H1 (cell line): Measurements from ENCODE around the gene KANSL1L. TPM values are rescaled to one million over a fixed set of nuclear protein-coding genes. Genes with fewer than 3 reads are reported as not detected.

ENCODE experiments used
- CTCF ChIA-PET: fragments of 300-600 bp; sonication (Branson Sonifier 250); formaldehyde crosslinking; loops from one replicate; lab custom pipeline; 2021; ENCODE audit not compliant: partially characterized antibody; lab: Charles Lee
- POLR2A ChIA-PET: fragments of 300-600 bp; sonication (Branson Sonifier 250); formaldehyde crosslinking; loops from one replicate; lab custom pipeline; 2021; ENCODE audit warnings: inconsistent platforms; ENCODE audit not compliant: partially characterized antibody; lab: Charles Lee
- DNase-seq, 2 experiments: peaks; one replicate each; pipeline versions ENCODE4 v3.0.0 to v3.0.0-alpha.2; 2010 to 2022; ENCODE audit warnings: low spot score in 2 of 2, low read depth in 1 of 2, mixed read lengths in 1 of 2
- FAIRE-seq: peaks from 2 replicates; lab custom pipeline; 2011; peaks lifted over from hg19 to GRCh38; lab: Jason Lieb, UNC
- H2AFZ ChIP-seq: 2 replicates; pipeline ENCODE4 v1.8.1; 2012; ENCODE audit warnings: low read length, inconsistent platforms
- H2AK5ac ChIP-seq: 2 replicates; pipeline ENCODE4 v1.6.1; 2013; ENCODE audit warnings: low read depth, low read length
- H2BK120ac ChIP-seq: replicated peaks from 2 replicates; pipeline ENCODE3; 2013; ENCODE audit warnings: low read depth, low read length, inconsistent platforms
- H2BK12ac ChIP-seq: 2 replicates; pipeline ENCODE4 v1.6.1; 2013; ENCODE audit warnings: low read depth, low read length
- H2BK15ac ChIP-seq: 2 replicates; pipeline ENCODE4 v1.6.1; 2013; ENCODE audit warnings: low read length
- H2BK20ac ChIP-seq: 2 replicates; pipeline ENCODE4 v1.6.1; 2013; ENCODE audit warnings: low read length
- H2BK5ac ChIP-seq: 2 replicates; pipeline ENCODE4 v1.6.1; 2013; ENCODE audit warnings: low read depth, low read length
- H3K14ac ChIP-seq: 2 replicates; pipeline ENCODE4 v1.6.1; 2013; ENCODE audit warnings: inconsistent platforms; ENCODE audit not compliant: insufficient read length
- H3K18ac ChIP-seq: 2 replicates; pipeline ENCODE4 v1.6.1; 2013; ENCODE audit warnings: low read length; ENCODE audit errors: extremely low read depth
- H3K23ac ChIP-seq: 2 replicates; pipeline ENCODE4 v1.6.1; 2013; ENCODE audit warnings: inconsistent platforms; ENCODE audit not compliant: insufficient read length
- H3K23me2 ChIP-seq: 2 replicates; pipeline ENCODE4 v1.6.1; 2013; ENCODE audit warnings: low read depth, low read length
- H3K27ac ChIP-seq: 2 replicates; pipeline ENCODE4 v1.6.1; 2011; ENCODE audit warnings: low read depth, low read length, inconsistent platforms
- H3K27me3 ChIP-seq, 4 experiments: replicated peaks in 1 of 4; 1 replicate in 1 of 4; 2 replicates in 3 of 4; pipeline versions ENCODE4 v1.6.1 to v1.8.1; 2011 to 2013; ENCODE audit warnings: low read length in 3 of 4, mild to moderate bottlenecking in 3 of 4, inconsistent platforms in 2 of 4, mixed read lengths in 2 of 4, moderate library complexity in 1 of 4; ENCODE audit not compliant: control insufficient read depth in 3 of 4, insufficient read depth in 3 of 4; ENCODE audit errors: extremely low read depth in 1 of 4
- H3K36me3 ChIP-seq, 4 experiments: 2 replicates each; pipeline versions ENCODE4 v1.6.1 to v1.8.1; 2011 to 2013; ENCODE audit warnings: mild to moderate bottlenecking in 4 of 4, low read length in 3 of 4, moderate library complexity in 2 of 4, control low read depth in 1 of 4, inconsistent platforms in 1 of 4; ENCODE audit not compliant: insufficient read depth in 4 of 4, control insufficient read depth in 2 of 4
- H3K4ac ChIP-seq: replicated peaks from 2 replicates; pipeline ENCODE3; 2013; ENCODE audit warnings: low read length, low read depth, mixed read lengths, inconsistent platforms; ENCODE audit not compliant: insufficient read length
- H3K4me1 ChIP-seq, 4 experiments: replicated peaks in 1 of 4; 1 replicate in 1 of 4; 2 replicates in 3 of 4; pipeline versions ENCODE4 v1.6.1 to v1.8.1; 2011 to 2013; ENCODE audit warnings: low read length in 3 of 4, inconsistent platforms in 2 of 4, mixed read lengths in 1 of 4; ENCODE audit not compliant: insufficient read depth in 4 of 4, control insufficient read depth in 3 of 4
- H3K4me2 ChIP-seq, 2 experiments: 2 replicates each; pipeline versions ENCODE4 v1.6.1 to v1.8.1; 2011 to 2013; ENCODE audit warnings: low read depth in 2 of 2, low read length in 2 of 2, control low read depth in 1 of 2, inconsistent platforms in 1 of 2, mild to moderate bottlenecking in 1 of 2; ENCODE audit not compliant: insufficient read depth in 1 of 2
- H3K4me3 ChIP-seq, 4 experiments: fragments of 200-600, 300-600 bp in 1 of 4; sonication (generic), shearing (Covaris generic), sonication (Bioruptor Twin) in 1 of 4; 2 replicates each; pipeline versions ENCODE4 v1.5.1 to v1.8.1; 2011 to 2016; ENCODE audit warnings: low read length in 4 of 4, low read depth in 3 of 4, control low read depth in 2 of 4, inconsistent platforms in 2 of 4, mild to moderate bottlenecking in 2 of 4, mixed read lengths in 1 of 4, moderate library complexity in 1 of 4; ENCODE audit not compliant: insufficient read depth in 2 of 4; ENCODE audit errors: extremely low read depth in 1 of 4
- H3K56ac ChIP-seq: replicated peaks from 2 replicates; pipeline ENCODE3; 2013; ENCODE audit warnings: low read depth, mild to moderate bottlenecking, mixed read lengths, low read length, inconsistent platforms; ENCODE audit not compliant: insufficient read length
- H3K79me1 ChIP-seq: 2 replicates; pipeline ENCODE4 v1.6.1; 2013; ENCODE audit warnings: low read depth, low read length, control low read depth
- H3K79me2 ChIP-seq, 2 experiments: 2 replicates each; pipeline versions ENCODE4 v1.6.1 to v1.8.1; 2012 to 2013; ENCODE audit warnings: low read length in 2 of 2, mild to moderate bottlenecking in 2 of 2, inconsistent platforms in 1 of 2; ENCODE audit not compliant: insufficient read depth in 2 of 2, control insufficient read depth in 1 of 2
- H3K9ac ChIP-seq, 4 experiments: replicated peaks in 1 of 4; 1 replicate in 1 of 4; 2 replicates in 3 of 4; pipeline versions ENCODE4 v1.6.1 to v1.8.1; 2011 to 2013; ENCODE audit warnings: low read depth in 3 of 4, low read length in 3 of 4, control low read depth in 2 of 4, mild to moderate bottlenecking in 2 of 4, moderate library complexity in 2 of 4, inconsistent platforms in 1 of 4; ENCODE audit errors: extremely low read depth in 1 of 4
- H3K9me3 ChIP-seq, 2 experiments: 2 replicates each; pipeline versions ENCODE4 v1.6.1 to v1.8.1; 2012 to 2013; ENCODE audit warnings: mild to moderate bottlenecking in 2 of 2, moderate library complexity in 2 of 2, control low read depth in 1 of 2, inconsistent platforms in 1 of 2, low read depth in 1 of 2, low read length in 1 of 2, mixed read lengths in 1 of 2; ENCODE audit not compliant: insufficient read depth in 2 of 2
- H4K20me1 ChIP-seq, 2 experiments: replicated peaks in 1 of 2; 2 replicates each; pipeline versions ENCODE3 to v1.8.1; 2011 to 2013; ENCODE audit warnings: inconsistent platforms in 2 of 2, low read length in 2 of 2, mild to moderate bottlenecking in 1 of 2; ENCODE audit not compliant: insufficient read depth in 2 of 2, control insufficient read depth in 1 of 2
- H4K5ac ChIP-seq: 2 replicates; pipeline ENCODE4 v1.6.1; 2013; ENCODE audit warnings: low read length, low read depth, mixed read lengths, inconsistent platforms; ENCODE audit not compliant: insufficient read length
- H4K8ac ChIP-seq: 2 replicates; pipeline ENCODE4 v1.8.0; 2013; ENCODE audit warnings: mild to moderate bottlenecking, moderate library complexity, low read length, inconsistent platforms; ENCODE audit not compliant: insufficient read depth; ENCODE audit errors: extremely low read depth
- H4K91ac ChIP-seq: replicated peaks from 2 replicates; pipeline ENCODE3; 2013; ENCODE audit warnings: low read length, mixed read lengths, inconsistent platforms; ENCODE audit not compliant: insufficient read length
- KDM4A ChIP-seq: IDR thresholded peaks from one replicate; pipeline ENCODE4 v1.7.1; 2012; ENCODE audit warnings: low read depth, mild to moderate bottlenecking, moderate library complexity, low read length, inconsistent platforms; ENCODE audit not compliant: severe bottlenecking
- NRF1 ChIP-seq: IDR thresholded peaks from 2 replicates; pipeline ENCODE4 v1.6.1; 2011; ENCODE audit warnings: mild to moderate bottlenecking, low read depth, low read length, improper control_type of control experiment
- RBBP5 ChIP-seq: IDR thresholded peaks from 2 replicates; pipeline ENCODE4 v1.7.1; 2012; ENCODE audit warnings: low read depth, mild to moderate bottlenecking, inconsistent platforms, low read length, moderate library complexity, borderline replicate concordance
- SP4 ChIP-seq: IDR thresholded peaks from 2 replicates; pipeline ENCODE4 v1.6.1; 2012; ENCODE audit warnings: low read length, inconsistent platforms
- polyA plus RNA-seq, 7 experiments: library from polyadenylated mRNA; depleted of rRNA in 3 of 7; stranded (reverse) in 5 of 7; unstranded in 2 of 7; fragments of >200 nt in 5 of 7; fragments of 200-250 nt in 2 of 7; gene quantifications; 1 replicate in 5 of 7; 2 replicates in 1 of 7; 4 replicates in 1 of 7; pipeline versions ENCODE4 v1.2.1 to v1.2.3, GENCODE V29; 2011 to 2013; ENCODE audit warnings: missing spikeins in 2 of 7, mixed read lengths in 2 of 7
- total RNA-seq: library from RNA; stranded (reverse); fragmentation: NEBNext Ultra II Directional; extraction: Animal tissue kit (Norgen Biotek cat#: 25700); gene quantifications from 2 replicates; pipeline ENCODE4 v1.2.1, GENCODE V29; 2021

The KANSL1L gene
- total and polyA plus RNA-seq, 2 of the 8 experiments (the other 6 are each of a cell fraction or from before 2014, with no cell fraction given): 5.4 to 17.2 TPM

DNA sequence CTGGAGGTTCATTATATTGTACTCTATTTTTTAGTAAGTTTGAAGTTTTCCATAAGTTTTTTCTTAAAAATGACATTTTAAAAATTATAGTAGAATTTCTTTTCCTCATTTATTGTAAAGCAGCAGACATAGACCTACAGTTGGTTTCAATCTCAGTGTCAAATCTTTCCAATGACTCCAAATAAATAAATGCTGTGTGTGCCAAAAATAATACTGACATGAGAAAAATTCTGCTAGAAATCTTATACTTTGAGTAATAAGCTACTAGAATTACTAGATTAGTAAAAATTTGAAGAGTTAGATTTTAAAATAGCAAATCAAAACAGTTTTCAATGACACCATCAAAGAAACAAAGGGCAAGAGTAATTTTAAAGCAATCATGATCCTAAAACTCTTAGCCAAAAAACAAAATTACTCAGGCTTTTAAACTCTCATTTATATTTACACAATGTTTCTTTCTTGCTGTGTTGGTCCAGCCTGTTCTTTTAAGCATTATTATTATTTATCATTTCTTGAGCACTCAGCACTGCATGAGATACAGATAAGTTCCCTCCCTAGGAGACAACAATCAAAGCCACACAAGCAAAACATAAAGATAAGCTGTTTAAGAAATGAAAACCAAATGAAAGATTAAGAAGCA lies 8.3 kb upstream of the KANSL1L start:
- ChIA-PET POLR2A (interaction anchor here (3.0 kb wide), 1 partner anchor 8 kb away, joined by 11 read pairs; the partner anchor contains the start of gene KANSL1L), CTCF (no interaction called here)
- Histone ChIP-seq H3K4me1 (peaks cover 0 to 12% (median 10%) of the 10 kb centered on the region in 4 experiments; a peak in 6 of 7 replicates), H4K91ac (no peak overlapping the region), H3K23me2 (no peaks in the 10 kb centered on the region), H2AK5ac (no peak overlapping the region), H2BK20ac (no peak overlapping the region), H3K4me3 (no peak overlapping the region), H2BK120ac (no peak overlapping the region), H4K20me1 (no peaks in the 10 kb centered on the region), H3K4ac (no peak overlapping the region), H3K4me2 (no peak overlapping the region), H3K9ac (no peak overlapping the region), H4K8ac (no peak overlapping the region), H3K27ac (no peak overlapping the region), H3K27me3 (no peaks in the 10 kb centered on the region), H3K79me2 (no peaks in the 10 kb centered on the region), H3K18ac (no peak overlapping the region), H3K23ac (no peak overlapping the region), H3K56ac (no peak overlapping the region), H3K79me1 (no peaks in the 10 kb centered on the region), H4K5ac (peak overlapping the region; percentile 21), H2BK12ac (no peak overlapping the region), H2BK5ac (no peak overlapping the region), H2BK15ac (no peak overlapping the region), H3K14ac (no peak overlapping the region), H3K9me3 (no peaks in the 10 kb centered on the region), H2AFZ (no peak overlapping the region), H3K36me3 (no peaks in the 10 kb centered on the region; a peak in 1 of 8 replicates)
- no peak for DNase-seq
- no peak for FAIRE-seq
- TF ChIP-seq SP4 (no peak), KDM4A (no peak), NRF1 (no peak), RBBP5 (no peak)
